ENCODE data around the gene LRP2.

Gene LRP2

GRCh38 chr2:169237286-169237685 is 125.0 kb downstream of the LRP2 start:
- DNase-seq = no peak

- DNase-seq = no peak
Observed at GRCh38 chr2:169232551-169233154, 129.7 kb downstream of the LRP2 start.

GRCh38 chr2:169230204-169230603 is 132.1 kb downstream of the LRP2 start:
- no peak for DNase-seq

GRCh38 chr2:169229590-169229989 is 132.7 kb downstream of the LRP2 start:
- no peak for DNase-seq

GRCh38 chr2:169225906-169226305 is 136.4 kb downstream of the LRP2 start:
- no peak for DNase-seq

- no peak for DNase-seq
Observed at GRCh38 chr2:169225233-169225750, 137.0 kb downstream of the LRP2 start.

GRCh38 chr2:169222665-169223064 is 139.7 kb downstream of the LRP2 start:
- DNase-seq = no peak

- DNase-seq = no peak
Observed at GRCh38 chr2:169221745-169222369, 140.5 kb downstream of the LRP2 start.

- DNase-seq = no peak
Observed at GRCh38 chr2:169210917-169211316, 151.4 kb downstream of the LRP2 start.

GRCh38 chr2:169208026-169208425 is 154.3 kb downstream of the LRP2 start:
- DNase-seq = no peak

GRCh38 chr2:169205176-169205575 is 157.2 kb downstream of the LRP2 start:
- no peak for DNase-seq

GRCh38 chr2:169203952-169204351 is 158.4 kb downstream of the LRP2 start:
- DNase-seq = no peak

GRCh38 chr2:169200756-169201155 is 161.6 kb downstream of the LRP2 start:
- DNase-seq = no peak

GRCh38 chr2:169193618-169194017 is 168.7 kb downstream of the LRP2 start:
- no peak for DNase-seq

- no peak for DNase-seq
Observed at GRCh38 chr2:169190197-169190775, 172.0 kb downstream of the LRP2 start.

GRCh38 chr2:169189132-169189531 is 173.2 kb downstream of the LRP2 start:
- no peak for DNase-seq

- no peak for DNase-seq
Observed at GRCh38 chr2:169185711-169186110, 176.6 kb downstream of the LRP2 start.

GRCh38 chr2:169184074-169184473 is 178.3 kb downstream of the LRP2 start:
- DNase-seq = no peak

GRCh38 chr2:169182573-169182972 is 179.8 kb downstream of the LRP2 start:
- DNase-seq = no peak

- DNase-seq = no peak
Observed at GRCh38 chr2:169178804-169179390, 183.4 kb downstream of the LRP2 start.

- no peak for DNase-seq
Observed at GRCh38 chr2:169178364-169178763, 184.0 kb downstream of the LRP2 start.

- no peak for DNase-seq
Observed at GRCh38 chr2:169175112-169175511, 187.2 kb downstream of the LRP2 start.

- DNase-seq = no peak
Observed at GRCh38 chr2:169173876-169174275, 188.5 kb downstream of the LRP2 start.

GRCh38 chr2:169172914-169173313 is 189.4 kb downstream of the LRP2 start:
- no peak for DNase-seq

Data from activated CD4-positive, CD25-positive, alpha-beta regulatory T cell (primary cell).